Smooth muscle cell (in vitro differentiated cells): ENCODE results near the gene BDKRB1. TPM values are rescaled to one million over a fixed set of nuclear protein-coding genes. Genes with fewer than 3 reads are reported as not detected.
A peak's percentile ranks its signal among the peaks of the same experiment; 100 is the strongest.

Experiments
- DNase-seq: peaks from one replicate; lab custom pipeline; 2025; ENCODE audit not compliant: unreplicated experiment; lab: John Stamatoyannopoulos, UW
- H2AFZ ChIP-seq: fragments of 200-600 bp; sonication (generic); 2 replicates; pipeline ENCODE4 v1.6.0; 2016; ENCODE audit warnings: antibody characterized with exemption, low read depth, mild to moderate bottlenecking
- H3F3A ChIP-seq: fragments of 200-600 bp; sonication (generic); 2 replicates; pipeline ENCODE4 v1.6.0; 2017; ENCODE audit warnings: antibody characterized with exemption, low read depth
- H3K27ac ChIP-seq: fragments of 200-600 bp; sonication (generic); 2 replicates; pipeline ENCODE4 v1.5.1; 2016; ENCODE audit warnings: low read depth, mild to moderate bottlenecking
- H3K27me3 ChIP-seq: fragments of 200-600 bp; sonication (generic); 2 replicates; pipeline ENCODE4 v1.6.1; 2016; ENCODE audit warnings: low read depth, mild to moderate bottlenecking
- H3K36me3 ChIP-seq: fragments of 200-600 bp; sonication (generic); 2 replicates; pipeline ENCODE4 v1.5.1; 2016; ENCODE audit warnings: low read depth
- H3K4me1 ChIP-seq: fragments of 200-600 bp; sonication (generic); 2 replicates; pipeline ENCODE4 v1.5.1; 2016; ENCODE audit warnings: low read depth
- H3K4me2 ChIP-seq: fragments of 200-600 bp; sonication (generic); 2 replicates; pipeline ENCODE4 v1.6.0; 2016; ENCODE audit warnings: mild to moderate bottlenecking
- H3K4me3 ChIP-seq: fragments of 200-600 bp; sonication (generic); 2 replicates; pipeline ENCODE4 v1.5.1; 2016; ENCODE audit warnings: mild to moderate bottlenecking
- H3K79me2 ChIP-seq: fragments of 200-600 bp; sonication (generic); 2 replicates; pipeline ENCODE4 v1.6.0; 2016; ENCODE audit warnings: low read depth, mild to moderate bottlenecking
- H3K9ac ChIP-seq: fragments of 200-600 bp; sonication (generic); 2 replicates; pipeline ENCODE4 v1.6.0; 2016; ENCODE audit warnings: low read depth
- H3K9me3 ChIP-seq: fragments of 200-600 bp; sonication (generic); replicated peaks from 2 replicates; pipeline ENCODE4 v1.5.1; 2016; ENCODE audit warnings: low read depth
- H4K20me1 ChIP-seq: fragments of 200-600 bp; sonication (generic); 2 replicates; pipeline ENCODE4 v1.6.0; 2016; ENCODE audit warnings: low read depth
- WGBS: methylation state at CpG from one replicate; pipeline ENCODE4 v1.1.7; 2016; ENCODE audit warnings: low lambda C conversion rate; 5-methylcytosine and 5-hydroxymethylcytosine counted together
- polyA plus RNA-seq: library from polyadenylated mRNA; unstranded; fragments of >200 nt; fragmentation: Nextera tagmentation; extraction: Ambion mirVana; gene quantifications from 2 replicates; pipeline ENCODE4 v1.2.1, GENCODE V29; 2016
- total RNA-seq: library from RNA; depleted of rRNA; stranded (reverse); fragments of >200 nt; gene quantifications from 2 replicates; pipeline ENCODE4 v1.2.3, GENCODE V29; 2014
- TF ChIP-seq, protein P1 (sequence below): fragments of 200-600 bp; sonication (generic); IDR thresholded peaks from 2 replicates; pipeline ENCODE4 v1.5.1; 2017; ENCODE audit warnings: borderline replicate concordance, mild to moderate bottlenecking, antibody characterized with exemption; ENCODE audit not compliant: insufficient read depth, poor library complexity, severe bottlenecking

Gene BDKRB1
- total and polyA plus RNA-seq, 2 experiments from 2014 or later: 28.2 to 29.3 TPM

DNA sequence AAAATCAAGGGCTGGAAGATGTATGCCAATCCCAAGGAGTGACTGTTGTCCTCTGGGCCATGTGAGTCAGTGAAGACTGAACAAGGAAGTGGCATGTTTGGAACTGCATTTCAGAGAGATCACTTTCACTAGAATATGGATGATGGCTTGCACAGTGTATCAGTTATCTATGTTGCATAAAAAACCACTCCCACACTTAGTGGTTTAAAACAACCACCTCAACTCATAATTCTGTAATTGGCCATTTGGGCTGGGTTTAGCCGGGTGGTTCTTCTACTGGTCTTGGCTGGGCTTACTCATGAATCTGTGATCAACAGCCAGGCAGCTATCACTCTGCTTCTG, 15.4 kb downstream of the BDKRB1 start:
- Histone ChIP-seq H3K9ac (no peak overlapping the region), H3K4me3 (no peak overlapping the region), H3K27ac (peak overlapping the region; percentile 95), H3K4me2 (no peak overlapping the region), H2AFZ (no peak overlapping the region), H3F3A (peaks cover 53% of the 10 kb centered on the region), H4K20me1 (no peaks in the 10 kb centered on the region), H3K27me3 (no peaks in the 10 kb centered on the region), H3K79me2 (no peaks in the 10 kb centered on the region), H3K4me1 (peaks cover 24% of the 10 kb centered on the region), H3K9me3 (no peaks in the 10 kb centered on the region), H3K36me3 (no peaks in the 10 kb centered on the region)
- no peak for DNase-seq
- WGBS: 71% methylated on average over 1 of the region's 1 CpG
- TF ChIP-seq, protein P1, sequence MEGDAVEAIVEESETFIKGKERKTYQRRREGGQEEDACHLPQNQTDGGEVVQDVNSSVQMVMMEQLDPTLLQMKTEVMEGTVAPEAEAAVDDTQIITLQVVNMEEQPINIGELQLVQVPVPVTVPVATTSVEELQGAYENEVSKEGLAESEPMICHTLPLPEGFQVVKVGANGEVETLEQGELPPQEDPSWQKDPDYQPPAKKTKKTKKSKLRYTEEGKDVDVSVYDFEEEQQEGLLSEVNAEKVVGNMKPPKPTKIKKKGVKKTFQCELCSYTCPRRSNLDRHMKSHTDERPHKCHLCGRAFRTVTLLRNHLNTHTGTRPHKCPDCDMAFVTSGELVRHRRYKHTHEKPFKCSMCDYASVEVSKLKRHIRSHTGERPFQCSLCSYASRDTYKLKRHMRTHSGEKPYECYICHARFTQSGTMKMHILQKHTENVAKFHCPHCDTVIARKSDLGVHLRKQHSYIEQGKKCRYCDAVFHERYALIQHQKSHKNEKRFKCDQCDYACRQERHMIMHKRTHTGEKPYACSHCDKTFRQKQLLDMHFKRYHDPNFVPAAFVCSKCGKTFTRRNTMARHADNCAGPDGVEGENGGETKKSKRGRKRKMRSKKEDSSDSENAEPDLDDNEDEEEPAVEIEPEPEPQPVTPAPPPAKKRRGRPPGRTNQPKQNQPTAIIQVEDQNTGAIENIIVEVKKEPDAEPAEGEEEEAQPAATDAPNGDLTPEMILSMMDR: no peak

DNA sequence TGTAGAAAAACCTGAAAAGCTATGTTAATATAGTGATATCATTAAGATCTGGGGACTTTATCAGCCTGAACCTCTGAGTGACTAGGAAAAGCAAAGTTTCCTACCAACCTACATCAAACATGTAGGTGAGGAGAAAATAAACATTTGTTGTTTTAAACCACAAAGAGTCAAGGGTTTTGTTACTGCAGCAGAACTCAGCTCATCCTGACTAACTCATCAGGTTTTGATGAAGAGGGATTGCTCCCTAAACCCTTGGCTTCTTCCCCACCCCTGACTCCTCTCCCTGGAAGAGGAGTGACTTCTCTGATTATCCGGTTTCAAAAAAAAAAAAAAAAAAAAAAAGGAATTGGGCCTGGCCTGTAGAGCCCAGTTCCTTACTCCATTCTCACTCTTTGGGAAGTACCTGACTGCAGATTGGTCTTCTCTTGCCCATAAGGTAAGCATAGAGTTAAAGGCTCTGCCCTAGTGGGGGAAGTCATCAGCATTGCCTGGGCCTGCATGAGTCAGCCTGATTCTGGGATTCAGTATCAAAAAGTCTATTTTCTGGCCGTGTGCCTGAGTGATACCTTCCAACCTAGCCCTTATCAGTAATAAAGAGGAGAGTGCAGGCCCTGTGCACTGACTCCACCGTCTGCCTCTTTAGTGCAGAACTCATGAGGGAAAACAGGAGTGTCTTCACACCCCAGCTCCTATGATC, 16.9 kb downstream of the BDKRB1 start:
- peaks cover 50% of the 10 kb centered on the region for H3F3A ChIP-seq
- H3K9me3 ChIP-seq: no peaks in the 10 kb centered on the region
- no peaks in the 10 kb centered on the region for H3K36me3 ChIP-seq
- H4K20me1 ChIP-seq: no peaks in the 10 kb centered on the region
- TF ChIP-seq, protein P1: no peak
- H3K4me2 ChIP-seq: no peak overlapping the region
- no peak overlapping the region for H3K9ac ChIP-seq
- peaks cover 19% of the 10 kb centered on the region for H3K4me1 ChIP-seq
- H2AFZ ChIP-seq: no peak overlapping the region
- DNase-seq: no peak
- 11% methylated on average over 3 of the region's 3 CpGs for WGBS
- peak overlapping the region; percentile 96 for H3K27ac ChIP-seq
- H3K79me2 ChIP-seq: no peaks in the 10 kb centered on the region
- H3K27me3 ChIP-seq: no peaks in the 10 kb centered on the region
- no peak overlapping the region for H3K4me3 ChIP-seq

DNA sequence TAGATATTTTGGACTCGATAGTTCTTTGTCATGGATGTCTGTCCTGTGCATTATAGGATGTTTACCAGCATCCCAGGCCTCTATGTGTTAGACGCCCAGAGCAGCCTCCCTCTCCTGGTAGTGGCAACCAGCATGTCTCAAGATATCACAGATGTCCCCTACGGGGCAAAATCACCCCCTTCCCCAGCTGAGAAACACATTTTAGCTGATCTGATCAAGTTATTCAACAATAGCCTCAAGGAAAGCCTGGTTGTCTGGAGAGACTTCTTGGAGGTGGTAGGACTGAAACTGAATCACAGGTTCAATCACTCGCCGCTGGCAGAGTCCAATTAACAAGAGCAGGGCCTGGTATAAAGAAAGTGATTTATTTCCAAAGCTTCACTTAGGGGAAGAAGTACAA, 17.6 kb downstream of the BDKRB1 start:
- Histone ChIP-seq H3K9ac (peak overlapping the region; percentile 5), H2AFZ (no peak overlapping the region), H3F3A (peaks cover 42% of the 10 kb centered on the region), H3K79me2 (no peaks in the 10 kb centered on the region), H3K4me2 (peak overlapping the region; percentile 76), H3K27ac (peak overlapping the region; percentile 96), H4K20me1 (no peaks in the 10 kb centered on the region), H3K4me3 (no peak overlapping the region), H3K36me3 (no peaks in the 10 kb centered on the region), H3K4me1 (peaks cover 12% of the 10 kb centered on the region), H3K9me3 (no peaks in the 10 kb centered on the region), H3K27me3 (no peaks in the 10 kb centered on the region)
- no peak for DNase-seq
- 84% methylated on average over 5 of the region's 5 CpGs for WGBS
- TF ChIP-seq, protein P1: no peak

DNA sequence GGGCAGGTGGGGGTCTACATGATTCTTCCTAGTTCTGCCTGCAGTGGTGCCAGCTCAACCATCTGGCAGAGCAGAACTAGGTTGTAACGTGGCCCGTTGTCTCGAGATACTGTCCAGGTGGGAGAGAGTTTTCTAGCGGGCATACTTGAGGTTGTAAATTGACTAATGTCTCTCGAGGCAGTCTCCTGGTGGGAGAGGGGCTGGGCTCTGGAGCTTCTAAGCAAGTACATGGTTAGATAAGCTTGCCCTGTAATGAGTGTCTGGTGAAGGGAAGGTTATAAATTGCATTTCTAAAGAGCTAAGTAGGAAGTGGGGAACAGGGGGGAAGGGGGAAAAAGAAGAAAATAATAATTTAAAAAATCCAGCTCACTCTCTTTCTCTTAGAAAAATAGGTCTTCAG, 18.1 kb downstream of the BDKRB1 start:
- no peaks in the 10 kb centered on the region for H4K20me1 ChIP-seq
- no peaks in the 10 kb centered on the region for H3K27me3 ChIP-seq
- TF ChIP-seq, protein P1: no peak
- H3K79me2 ChIP-seq: no peaks in the 10 kb centered on the region
- DNase-seq: no peak
- H3K9me3 ChIP-seq: no peaks in the 10 kb centered on the region
- peaks cover 11% of the 10 kb centered on the region for H3K4me1 ChIP-seq
- H3K36me3 ChIP-seq: no peaks in the 10 kb centered on the region
- no peak overlapping the region for H2AFZ ChIP-seq
- peak overlapping the region; percentile 76 for H3K4me2 ChIP-seq
- no peak overlapping the region for H3K4me3 ChIP-seq
- H3F3A ChIP-seq: peaks cover 41% of the 10 kb centered on the region
- 28% methylated on average over 5 of the region's 5 CpGs for WGBS
- peak overlapping the region; percentile 96 for H3K27ac ChIP-seq
- peak overlapping the region; percentile 5 for H3K9ac ChIP-seq
